Natural killer cell (primary cell): Measurements from ENCODE around the gene LTBP3. TPM values are rescaled to one million over a fixed set of nuclear protein-coding genes. Genes with fewer than 3 reads are reported as not detected.

ENCODE experiments used
- ATAC-seq, 3 donors: fragments of 150-1000 bp in 2 of 3; fragments of 200-7000 bp in 1 of 3; cut with Tn5 transposase; 1 replicate in 1 of 3; 2 replicates in 2 of 3; pipeline ENCODE4 v1.10.0; 2021; ENCODE audit warnings: mild to moderate bottlenecking in 2 of 3, moderate library complexity in 2 of 3
- DNase-seq, 2 donors: peaks; one replicate each; pipeline versions ENCODE4 v3.0.0 to v3.0.0-alpha.2; 2013 to 2021; ENCODE audit warnings: mixed read lengths in 1 of 2
- H3K27ac ChIP-seq: one replicate; pipeline ENCODE4 v1.5.1; 2013; ENCODE audit warnings: mild to moderate bottlenecking, low read length
- H3K27me3 ChIP-seq: one replicate; pipeline ENCODE4 v1.6.1; 2013; ENCODE audit warnings: low read length; ENCODE audit not compliant: control insufficient read depth, insufficient read depth
- H3K36me3 ChIP-seq: one replicate; pipeline ENCODE4 v1.6.1; 2013; ENCODE audit warnings: low read length; ENCODE audit not compliant: control insufficient read depth, insufficient read depth
- H3K4me1 ChIP-seq: one replicate; pipeline ENCODE4 v1.6.1; 2013; ENCODE audit warnings: low read length; ENCODE audit not compliant: control insufficient read depth, insufficient read depth
- H3K4me3 ChIP-seq: one replicate; pipeline ENCODE4 v1.5.1; 2013; ENCODE audit warnings: low read length
- H3K9me3 ChIP-seq: one replicate; pipeline ENCODE4 v1.6.1; 2013; ENCODE audit warnings: low read length; ENCODE audit not compliant: control insufficient read depth, insufficient read depth
- H3K27ac Mint-ChIP-seq, 2 donors: one replicate each; pipeline ENCODE4 v1.8.0; 2022; ENCODE audit warnings: mild to moderate bottlenecking in 2 of 2, mixed read lengths in 2 of 2, moderate library complexity in 1 of 2
- H3K27me3 Mint-ChIP-seq, 2 donors: one replicate each; pipeline ENCODE4 v1.8.0; 2022; ENCODE audit warnings: low read depth in 2 of 2, mixed read lengths in 2 of 2
- H3K36me3 Mint-ChIP-seq: one replicate; pipeline ENCODE4 v1.8.0; 2022; ENCODE audit warnings: mixed read lengths
- H3K4me1 Mint-ChIP-seq, 2 donors: one replicate each; pipeline ENCODE4 v1.8.0; 2022; ENCODE audit warnings: mixed read lengths in 2 of 2
- H3K4me3 Mint-ChIP-seq: one replicate; pipeline ENCODE4 v1.8.0; 2022; ENCODE audit warnings: mild to moderate bottlenecking, moderate library complexity, mixed read lengths
- H3K9me3 Mint-ChIP-seq, 2 donors: one replicate each; pipeline ENCODE4 v1.8.0; 2022; ENCODE audit warnings: mixed read lengths in 2 of 2
- CTCF ChIP-seq: fragments of 200-600 bp; IDR thresholded peaks from one replicate; pipeline ENCODE4 v1.8.0; 2022; ENCODE audit warnings: antibody characterized with exemption
- WGBS: methylation state at CpG from one replicate; pipeline ENCODE4 v1.1.7; 2013; ENCODE audit warnings: missing lambda C conversion rate; ENCODE audit not compliant: insufficient coverage; 5-methylcytosine and 5-hydroxymethylcytosine counted together
- intact Hi-C: fragments of 100-400 bp; cut with micrococcal nuclease; formaldehyde crosslinking; loops from one replicate; pipeline ENCODE4 v1.14.2; 2022
- total RNA-seq, 4 donors: library from RNA; stranded (reverse); fragments of 120-200 nt in 1 of 4; gene quantifications; one replicate each; pipeline versions ENCODE4 v1.2.3 to v1.2.4, GENCODE V29; 2013 to 2022

Gene LTBP3
- total RNA-seq, 3 donors from 2014 or later (not counting 1 experiment from before 2014, with no cell fraction given) = 121 to 155 (median 140) TPM

DNA sequence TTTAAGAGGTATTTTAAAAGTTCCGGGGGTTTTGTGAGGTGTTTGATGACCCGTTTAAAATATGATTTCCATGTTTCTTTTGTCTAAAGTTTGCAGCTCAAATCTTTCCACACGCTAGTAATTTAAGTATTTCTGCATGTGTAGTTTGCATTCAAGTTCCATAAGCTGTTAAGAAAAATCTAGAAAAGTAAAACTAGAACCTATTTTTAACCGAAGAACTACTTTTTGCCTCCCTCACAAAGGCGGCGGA lies 59.5 kb downstream of the LTBP3 start:
- no peaks in the 10 kb centered on the region for H3K27me3 ChIP-seq
- DNase-seq (no peak), ATAC-seq (no peak)
- WGBS = 0% methylated on average over 3 of the region's 6 CpGs
- peak overlapping the region; percentile 96 for H3K27ac ChIP-seq
- H3K36me3 ChIP-seq = peaks cover 30% of the 10 kb centered on the region
- no peak for TF ChIP-seq CTCF
- Mint-ChIP-seq H3K9me3 (no peaks in the 10 kb centered on the region), H3K4me1 (peaks cover 21 to 24% of the 10 kb centered on the region in 2 donors), H3K27me3 (no peaks in the 10 kb centered on the region), H3K4me3 (no peak overlapping the region), H3K36me3 (no peaks in the 10 kb centered on the region), H3K27ac (no peak overlapping the region)
- peaks cover 27% of the 10 kb centered on the region for H3K4me1 ChIP-seq
- H3K9me3 ChIP-seq = no peaks in the 10 kb centered on the region
- peak overlapping the region; percentile 75 for H3K4me3 ChIP-seq
- intact Hi-C loops = no loop called here

DNA sequence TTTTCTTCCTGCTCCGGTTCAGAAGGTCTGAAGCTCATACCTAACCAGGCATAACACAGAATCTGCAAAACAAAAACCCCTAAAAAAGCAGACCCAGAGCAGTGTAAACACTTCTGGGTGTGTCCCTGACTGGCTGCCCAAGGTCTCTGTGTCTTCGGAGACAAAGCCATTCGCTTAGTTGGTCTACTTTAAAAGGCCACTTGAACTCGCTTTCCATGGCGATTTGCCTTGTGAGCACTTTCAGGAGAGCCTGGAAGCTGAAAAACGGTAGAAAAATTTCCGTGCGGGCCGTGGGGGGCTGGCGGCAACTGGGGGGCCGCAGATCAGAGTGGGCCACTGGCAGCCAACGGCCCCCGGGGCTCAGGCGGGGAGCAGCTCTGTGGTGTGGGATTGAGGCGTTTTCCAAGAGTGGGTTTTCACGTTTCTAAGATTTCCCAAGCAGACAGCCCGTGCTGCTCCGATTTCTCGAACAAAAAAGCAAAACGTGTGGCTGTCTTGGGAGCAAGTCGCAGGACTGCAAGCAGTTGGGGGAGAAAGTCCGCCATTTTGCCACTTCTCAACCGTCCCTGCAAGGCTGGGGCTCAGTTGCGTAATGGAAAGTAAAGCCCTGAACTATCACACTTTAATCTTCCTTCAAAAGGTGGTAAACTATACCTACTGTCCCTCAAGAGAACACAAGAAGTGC lies 60.0 kb downstream of the LTBP3 start:
- H3K36me3 ChIP-seq = peaks cover 25% of the 10 kb centered on the region
- peaks cover 32% of the 10 kb centered on the region for H3K4me1 ChIP-seq
- peak overlapping the region; percentile 75 for H3K4me3 ChIP-seq
- no peaks in the 10 kb centered on the region for H3K27me3 ChIP-seq
- no peak overlapping the region for H3K27ac Mint-ChIP-seq
- no peaks in the 10 kb centered on the region for H3K27me3 Mint-ChIP-seq
- H3K9me3 Mint-ChIP-seq = no peaks in the 10 kb centered on the region
- WGBS = under 1% methylated on average over 24 of the region's 24 CpGs
- ATAC-seq = peak; percentile 14 to 24 (median 19)
- H3K4me3 Mint-ChIP-seq = no peak overlapping the region
- H3K9me3 ChIP-seq = no peaks in the 10 kb centered on the region
- peaks cover 17 to 20% of the 10 kb centered on the region in 2 donors for H3K4me1 Mint-ChIP-seq
- peak; percentile 56 to 85 for DNase-seq
- peak overlapping the region; percentile 96 for H3K27ac ChIP-seq
- intact Hi-C loops = no loop called here
- TF ChIP-seq CTCF = no peak
- H3K36me3 Mint-ChIP-seq = no peaks in the 10 kb centered on the region

DNA sequence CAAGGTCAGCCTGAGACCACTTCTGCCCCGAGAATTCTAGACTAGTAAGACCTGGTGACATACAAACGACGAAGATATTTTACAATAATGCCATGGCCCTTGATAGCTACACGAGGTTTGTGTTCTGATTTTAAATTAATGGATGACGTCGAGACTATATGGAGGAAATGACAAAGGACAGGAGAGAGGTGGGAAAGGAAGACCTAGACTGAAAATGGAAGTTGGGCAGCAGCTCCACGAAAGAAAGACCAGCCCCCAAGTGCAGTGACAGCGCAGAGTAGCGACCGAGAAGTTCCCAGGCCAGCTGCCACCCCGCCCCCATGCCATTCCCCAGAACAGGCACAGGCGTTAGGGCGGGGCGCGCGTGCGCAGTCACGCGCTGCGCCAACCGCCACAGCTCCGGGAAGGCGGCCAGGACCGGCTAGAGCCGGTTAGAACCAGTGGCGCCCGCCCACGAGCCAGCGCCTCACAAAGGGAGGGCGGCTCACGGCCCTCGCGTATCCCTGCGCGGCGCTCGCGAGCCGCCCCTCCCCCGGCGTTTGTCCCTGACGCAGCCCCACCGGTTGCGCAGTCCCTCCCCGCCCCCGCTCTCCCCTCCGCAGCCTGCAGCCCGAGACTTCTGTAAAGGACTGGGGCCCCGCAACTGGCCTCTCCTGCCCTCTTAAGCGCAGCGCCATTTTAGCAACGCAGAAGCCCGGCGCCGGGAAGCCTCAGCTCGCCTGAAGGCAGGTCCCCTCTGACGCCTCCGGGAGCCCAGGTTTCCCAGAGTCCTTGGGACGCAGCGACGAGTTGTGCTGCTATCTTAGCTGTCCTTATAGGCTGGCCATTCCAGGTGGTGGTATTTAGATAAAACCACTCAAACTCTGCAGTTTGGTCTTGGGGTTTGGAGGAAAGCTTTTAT lies 60.8 kb downstream of the LTBP3 start:
- Histone ChIP-seq H3K27me3 (no peaks in the 10 kb centered on the region), H3K36me3 (peaks cover 17% of the 10 kb centered on the region), H3K27ac (peak overlapping the region; percentile 96), H3K9me3 (no peaks in the 10 kb centered on the region), H3K4me1 (peaks cover 40% of the 10 kb centered on the region), H3K4me3 (peak overlapping the region; percentile 75)
- peaks cover 13 to 17% of the 10 kb centered on the region in 2 donors for H3K4me1 Mint-ChIP-seq
- H3K4me3 Mint-ChIP-seq = no peak overlapping the region
- H3K9me3 Mint-ChIP-seq = no peaks in the 10 kb centered on the region
- DNase-seq = peak; percentile 98 to 99
- no peak for TF ChIP-seq CTCF
- no peaks in the 10 kb centered on the region for H3K27me3 Mint-ChIP-seq
- intact Hi-C loops = loop anchor here (1.0 kb wide), 2 partner anchors 9 to 20 kb away; no protein-coding TSS in a partner anchor
- WGBS = under 1% methylated on average over 61 of the region's 61 CpGs
- ATAC-seq = peak; percentile 81 to 95 (median 84)
- H3K36me3 Mint-ChIP-seq = no peaks in the 10 kb centered on the region
- H3K27ac Mint-ChIP-seq = no peak overlapping the region
